ENCODE data around the gene KRTAP2-1.

Gene KRTAP2-1

GRCh38 chr17:41071606-41072360 lies 24.7 kb upstream of the KRTAP2-1 start:
- no peaks in the 10 kb centered on the region for H3K9me2 ChIP-seq (replicated peaks; ENCODE audit: insufficient read depth, low read length)
- H3K9ac ChIP-seq (ENCODE audit: low read length), result no peak overlapping the region
- no peak overlapping the region for H3K4me3 ChIP-seq (ENCODE audit: low read length)
- no peaks in the 10 kb centered on the region for H3K79me2 ChIP-seq (ENCODE audit: low read length)
- no peaks in the 10 kb centered on the region for H3K36me3 ChIP-seq (replicated peaks; ENCODE audit: insufficient read depth, low read length)
- DNase-seq, result no peak
- no peak overlapping the region for H3K4me2 ChIP-seq (ENCODE audit: low read depth, low read length)
- no peak overlapping the region for H3K27ac ChIP-seq (ENCODE audit: low read length)
- no peaks in the 10 kb centered on the region for H4K20me1 ChIP-seq (ENCODE audit: insufficient read depth, low read length)
- H3K27me3 ChIP-seq (replicated peaks; ENCODE audit: insufficient read depth, low read length), result no peaks in the 10 kb centered on the region
- no peak overlapping the region for H2AFZ ChIP-seq (ENCODE audit: low read length)
- no peaks in the 10 kb centered on the region for H3F3A ChIP-seq (ENCODE audit: insufficient read depth, low read length)
- TF ChIP-seq EZH2phosphoT487 (IDR thresholded peaks at IDR 0.05; ENCODE audit: low read length) (no peak), EZH2 (optimal IDR thresholded peaks at IDR 0.05; ENCODE audit: low read depth, low read length) (no peak), CTCF (IDR thresholded peaks at IDR 0.05; ENCODE audit: low read length) (no peak)
- H3K9me3 ChIP-seq (replicated peaks; ENCODE audit: insufficient read depth, low read length), result no peaks in the 10 kb centered on the region
- H3K4me1 ChIP-seq (ENCODE audit: low read length), result no peaks in the 10 kb centered on the region

GRCh38 chr17:41069031-41069430 lies 21.9 kb upstream of the KRTAP2-1 start:
- Histone ChIP-seq H3K9me2 (replicated peaks; ENCODE audit: insufficient read depth, low read length) (no peaks in the 10 kb centered on the region), H3K9ac (ENCODE audit: low read length) (no peak overlapping the region), H3K36me3 (replicated peaks; ENCODE audit: insufficient read depth, low read length) (no peaks in the 10 kb centered on the region), H3K79me2 (ENCODE audit: low read length) (no peaks in the 10 kb centered on the region), H3K4me3 (ENCODE audit: low read length) (no peak overlapping the region), H3K9me3 (replicated peaks; ENCODE audit: insufficient read depth, low read length) (no peaks in the 10 kb centered on the region), H2AFZ (ENCODE audit: low read length) (no peak overlapping the region), H3K4me1 (ENCODE audit: low read length) (no peaks in the 10 kb centered on the region), H3F3A (ENCODE audit: insufficient read depth, low read length) (no peaks in the 10 kb centered on the region), H3K4me2 (ENCODE audit: low read depth, low read length) (no peak overlapping the region), H4K20me1 (ENCODE audit: insufficient read depth, low read length) (no peaks in the 10 kb centered on the region), H3K27ac (ENCODE audit: low read length) (no peak overlapping the region), H3K27me3 (replicated peaks; ENCODE audit: insufficient read depth, low read length) (no peaks in the 10 kb centered on the region)
- no peak for DNase-seq
- TF ChIP-seq CTCF (IDR thresholded peaks at IDR 0.05; ENCODE audit: low read length) (no peak), EZH2 (optimal IDR thresholded peaks at IDR 0.05; ENCODE audit: low read depth, low read length) (no peak), EZH2phosphoT487 (IDR thresholded peaks at IDR 0.05; ENCODE audit: low read length) (no peak)

- Histone ChIP-seq H3K27me3 (replicated peaks; ENCODE audit: insufficient read depth, low read length) (no peaks in the 10 kb centered on the region), H3K79me2 (ENCODE audit: low read length) (no peaks in the 10 kb centered on the region), H3K9ac (ENCODE audit: low read length) (no peak overlapping the region), H3K4me2 (ENCODE audit: low read depth, low read length) (no peak overlapping the region), H3K9me3 (replicated peaks; ENCODE audit: insufficient read depth, low read length) (no peaks in the 10 kb centered on the region), H3K27ac (ENCODE audit: low read length) (no peak overlapping the region), H3K9me2 (replicated peaks; ENCODE audit: insufficient read depth, low read length) (no peaks in the 10 kb centered on the region), H3K36me3 (replicated peaks; ENCODE audit: insufficient read depth, low read length) (no peaks in the 10 kb centered on the region), H4K20me1 (ENCODE audit: insufficient read depth, low read length) (no peaks in the 10 kb centered on the region), H3F3A (ENCODE audit: insufficient read depth, low read length) (no peaks in the 10 kb centered on the region), H2AFZ (ENCODE audit: low read length) (no peak overlapping the region), H3K4me1 (ENCODE audit: low read length) (no peaks in the 10 kb centered on the region), H3K4me3 (ENCODE audit: low read length) (no peak overlapping the region)
- TF ChIP-seq CTCF (IDR thresholded peaks at IDR 0.05; ENCODE audit: low read length), result no peak
- no peak for TF ChIP-seq EZH2 (optimal IDR thresholded peaks at IDR 0.05; ENCODE audit: low read depth, low read length)
- no peak for TF ChIP-seq EZH2phosphoT487 (IDR thresholded peaks at IDR 0.05; ENCODE audit: low read length)
- no peak for DNase-seq
These were observed 20.2 kb upstream of the KRTAP2-1 start for GRCh38 chr17:41067281-41067680.
